ENCODE results near the gene PNMA8A. TPM values are rescaled to one million over a fixed set of nuclear protein-coding genes. Genes with fewer than 3 reads are reported as not detected.

Gene PNMA8A
- total and polyA plus RNA-seq, 10 of the 15 experiments (the other 5 are each of a cell fraction or from before 2014, with no cell fraction given): 0.02 to 0.28 (median 0.16) TPM

DNA sequence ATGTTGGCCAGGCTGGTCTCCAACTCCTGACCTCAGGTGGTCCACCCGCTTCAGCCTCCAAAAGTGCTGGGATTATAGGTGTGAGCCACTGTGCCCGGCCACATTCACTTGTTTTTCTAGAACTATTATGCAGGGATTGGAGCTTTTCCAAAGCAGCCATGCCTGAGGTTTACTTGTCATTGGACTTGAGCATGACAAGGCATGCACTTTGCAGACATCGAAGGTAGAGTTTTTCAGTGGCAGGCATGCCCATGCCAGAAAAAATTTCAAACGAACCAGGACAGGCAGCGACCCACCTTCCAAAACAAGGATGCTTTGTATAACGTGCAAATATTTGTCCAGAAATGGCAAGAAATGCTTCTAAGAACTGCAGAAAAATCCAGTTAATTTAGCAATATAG, 17.7 kb downstream of the PNMA8A start (continued):
- TF ChIP-seq, protein P1, sequence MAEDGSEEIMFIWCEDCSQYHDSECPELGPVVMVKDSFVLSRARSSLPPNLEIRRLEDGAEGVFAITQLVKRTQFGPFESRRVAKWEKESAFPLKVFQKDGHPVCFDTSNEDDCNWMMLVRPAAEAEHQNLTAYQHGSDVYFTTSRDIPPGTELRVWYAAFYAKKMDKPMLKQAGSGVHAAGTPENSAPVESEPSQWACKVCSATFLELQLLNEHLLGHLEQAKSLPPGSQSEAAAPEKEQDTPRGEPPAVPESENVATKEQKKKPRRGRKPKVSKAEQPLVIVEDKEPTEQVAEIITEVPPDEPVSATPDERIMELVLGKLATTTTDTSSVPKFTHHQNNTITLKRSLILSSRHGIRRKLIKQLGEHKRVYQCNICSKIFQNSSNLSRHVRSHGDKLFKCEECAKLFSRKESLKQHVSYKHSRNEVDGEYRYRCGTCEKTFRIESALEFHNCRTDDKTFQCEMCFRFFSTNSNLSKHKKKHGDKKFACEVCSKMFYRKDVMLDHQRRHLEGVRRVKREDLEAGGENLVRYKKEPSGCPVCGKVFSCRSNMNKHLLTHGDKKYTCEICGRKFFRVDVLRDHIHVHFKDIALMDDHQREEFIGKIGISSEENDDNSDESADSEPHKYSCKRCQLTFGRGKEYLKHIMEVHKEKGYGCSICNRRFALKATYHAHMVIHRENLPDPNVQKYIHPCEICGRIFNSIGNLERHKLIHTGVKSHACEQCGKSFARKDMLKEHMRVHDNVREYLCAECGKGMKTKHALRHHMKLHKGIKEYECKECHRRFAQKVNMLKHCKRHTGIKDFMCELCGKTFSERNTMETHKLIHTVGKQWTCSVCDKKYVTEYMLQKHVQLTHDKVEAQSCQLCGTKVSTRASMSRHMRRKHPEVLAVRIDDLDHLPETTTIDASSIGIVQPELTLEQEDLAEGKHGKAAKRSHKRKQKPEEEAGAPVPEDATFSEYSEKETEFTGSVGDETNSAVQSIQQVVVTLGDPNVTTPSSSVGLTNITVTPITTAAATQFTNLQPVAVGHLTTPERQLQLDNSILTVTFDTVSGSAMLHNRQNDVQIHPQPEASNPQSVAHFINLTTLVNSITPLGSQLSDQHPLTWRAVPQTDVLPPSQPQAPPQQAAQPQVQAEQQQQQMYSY (CRISPR knock-in tag; IDR thresholded peaks at IDR 0.05): no peak
- TF ChIP-seq RCOR1 (conservative IDR thresholded peaks at IDR 0.05; ENCODE audit: low read depth, low read length): no peak

DNA sequence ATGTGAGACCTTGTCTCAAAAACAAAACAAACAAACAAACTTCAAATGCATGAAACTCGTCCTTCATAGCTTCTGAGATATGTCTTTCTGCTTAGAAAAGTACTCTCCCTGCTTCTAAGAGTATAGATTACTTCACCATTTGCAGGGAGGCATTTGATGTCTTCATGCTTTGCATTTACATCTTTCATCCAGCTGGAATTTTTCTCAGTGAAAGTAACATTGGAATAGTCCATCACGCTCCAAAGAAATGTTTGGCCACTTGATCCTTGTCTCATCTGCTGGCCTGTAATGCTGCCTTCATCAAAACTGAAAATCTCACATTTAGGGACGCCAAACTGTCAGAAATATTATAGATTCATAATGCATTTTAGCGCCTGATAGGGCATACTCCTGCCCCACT, 19.2 kb downstream of the PNMA8A start:
- no peak for TF ChIP-seq CREM (IDR thresholded peaks at IDR 0.05; ENCODE audit: low read depth)
- no peak for TF ChIP-seq MEF2B (IDR thresholded peaks at IDR 0.05; ENCODE audit: partially characterized antibody, poor library complexity, severe bottlenecking)
- no peak for TF ChIP-seq TCF12 (IDR thresholded peaks at IDR 0.05; ENCODE audit: low read depth, low read length)
- no peak for TF ChIP-seq ZNF217 (IDR thresholded peaks at IDR 0.05)
- TF ChIP-seq HSF1 (IDR thresholded peaks at IDR 0.05; ENCODE audit: low read depth, low read length): no peak
- ATAC-seq (no peak), FAIRE-seq (no peak), DNase-seq (ENCODE audit: low read depth, low spot score) (no peak)
- ChIA-PET RAD21 (ENCODE audit: unreplicated experiment) (no interaction called here), SMC1A (ENCODE audit: uncharacterized antibody, unreplicated experiment) (interaction anchor here (1.3 kb wide), 1 partner anchor 9 kb away, joined by 4 read pairs; no protein-coding TSS in a partner anchor), POLR2A (no interaction called here), CTCF (interaction anchor here (1.6 kb wide), 1 partner anchor 13 kb away, joined by 3 read pairs; no protein-coding TSS in a partner anchor)
- BruUV-seq (replicated peaks): no TSS peak
- Histone ChIP-seq H3K4me3 (no peak overlapping the region), H2AFZ (ENCODE audit: control insufficient read depth, low read depth, low read length) (no peak overlapping the region), H3K4me1 (ENCODE audit: control insufficient read depth, insufficient read depth, low read length) (no peaks in the 10 kb centered on the region), H3K27ac (ENCODE audit: control insufficient read depth, insufficient read depth) (no peak overlapping the region), H3K27me3 (replicated peaks in 1 of 2; ENCODE audit: control insufficient read depth in 2 of 2, insufficient read depth in 2 of 2, low read length in 1 of 2) (no peaks in the 10 kb centered on the region; a peak in 1 of 4 replicates), H3K4me2 (ENCODE audit: control insufficient read depth, insufficient read depth) (no peak overlapping the region), H4K20me1 (ENCODE audit: control insufficient read depth, insufficient read depth) (no peaks in the 10 kb centered on the region), H3K9me3 (replicated peaks; ENCODE audit: control insufficient read depth, insufficient read depth, low read length) (no peaks in the 10 kb centered on the region; the same call in 2 of the 3 replicates), H3K79me2 (ENCODE audit: control insufficient read depth, insufficient read depth, low read length) (no peaks in the 10 kb centered on the region), H3K36me3 (ENCODE audit: control insufficient read depth in 2 of 2, insufficient read depth in 2 of 2, low read length in 1 of 2) (no peaks in the 10 kb centered on the region), H3K9ac (ENCODE audit: control insufficient read depth, insufficient read depth, low read length) (no peak overlapping the region)
- intact Hi-C loops (cut with micrococcal nuclease; ENCODE audit: unreplicated experiment): no loop called here
- in situ Hi-C loops (cut with MboI): no loop called here
- WGBS (ENCODE audit: insufficient coverage, insufficient replicate concordance, low lambda C conversion rate, missing lambda C conversion rate): 11% methylated on average over 4 of the region's 4 CpGs

Data from GM12878 (cell line).